SIG-M5 treated with dmso at 0.1 percent for 504 hours (cell line): Measurements from ENCODE around the gene SLC25A29.
"Not testable (repeated sequence)": the region's sequence is repeated elsewhere in the genome, so short reads cannot be mapped to it uniquely, and the experiment has no call there.

Experiments
- DNase-seq: peaks from one replicate; lab custom pipeline; 2025; ENCODE audit not compliant: unreplicated experiment; lab: John Stamatoyannopoulos, UW

The SLC25A29 gene

GRCh38 chr14:100312877-100313400, 6.7 kb upstream of the SLC25A29 start:
- DNase-seq = no peak

DNA sequence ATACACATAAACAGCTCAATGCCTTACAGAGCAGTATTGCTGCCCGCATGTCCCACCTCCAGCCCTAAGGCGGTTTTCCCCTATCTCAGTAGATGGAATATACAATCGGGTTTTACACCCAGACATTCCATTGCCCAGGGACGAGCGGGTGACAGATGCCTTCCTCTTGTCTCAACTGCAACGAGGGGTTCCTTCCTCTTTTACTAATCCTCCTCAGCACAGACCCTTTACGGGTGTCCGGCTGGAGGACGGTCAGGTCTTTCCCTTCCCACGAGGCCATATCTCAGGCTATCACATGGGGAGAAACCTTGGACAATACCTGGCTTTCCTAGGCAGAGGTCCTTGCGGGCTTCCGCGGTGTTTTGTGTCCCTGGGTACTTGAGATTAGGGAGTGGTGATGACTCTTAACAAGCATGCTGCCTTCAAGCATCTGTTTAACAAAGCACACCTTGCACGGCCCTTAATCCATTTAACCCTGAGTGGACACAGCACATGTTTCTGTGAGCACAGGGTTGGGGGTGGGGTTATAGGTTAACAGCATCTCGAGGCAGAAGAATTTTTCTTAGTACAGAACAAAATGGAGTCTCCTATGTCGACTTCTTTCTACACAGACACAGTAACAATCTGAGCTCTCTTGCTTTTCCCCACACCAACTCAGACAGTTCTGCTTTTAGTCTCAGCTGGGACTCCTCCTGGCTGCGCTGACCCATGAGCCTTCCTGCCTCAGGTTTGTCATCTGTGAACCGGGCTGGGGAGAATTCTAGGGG, 6.0 kb upstream of the SLC25A29 start:
- DNase-seq = peak; percentile 13

- no peak for DNase-seq
Measured at GRCh38 chr14:100309028-100309737, 2.9 kb upstream of the SLC25A29 start.

DNA sequence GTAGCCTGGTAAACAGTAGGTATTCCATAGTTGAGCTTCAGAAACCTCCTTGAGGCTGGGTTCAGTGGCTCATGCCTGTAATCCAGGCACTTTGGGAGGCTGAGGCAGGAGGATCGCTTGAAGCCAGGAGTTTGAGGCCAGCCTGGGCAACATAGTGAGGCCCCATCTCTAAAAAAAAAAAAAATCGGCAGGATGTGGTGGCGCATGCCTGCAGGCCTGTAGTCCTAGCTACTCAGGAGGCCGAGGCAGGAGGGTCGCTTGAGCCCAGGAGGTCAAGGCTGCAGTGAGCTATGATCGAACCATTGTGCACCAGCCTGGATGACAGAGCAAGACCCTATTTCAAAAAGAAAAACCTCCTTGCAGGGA, 2.2 kb upstream of the SLC25A29 start:
- not testable (repeated sequence) for DNase-seq

GRCh38 chr14:100307766-100308426, 1.7 kb upstream of the SLC25A29 start:
- DNase-seq = peak; percentile 42

DNA sequence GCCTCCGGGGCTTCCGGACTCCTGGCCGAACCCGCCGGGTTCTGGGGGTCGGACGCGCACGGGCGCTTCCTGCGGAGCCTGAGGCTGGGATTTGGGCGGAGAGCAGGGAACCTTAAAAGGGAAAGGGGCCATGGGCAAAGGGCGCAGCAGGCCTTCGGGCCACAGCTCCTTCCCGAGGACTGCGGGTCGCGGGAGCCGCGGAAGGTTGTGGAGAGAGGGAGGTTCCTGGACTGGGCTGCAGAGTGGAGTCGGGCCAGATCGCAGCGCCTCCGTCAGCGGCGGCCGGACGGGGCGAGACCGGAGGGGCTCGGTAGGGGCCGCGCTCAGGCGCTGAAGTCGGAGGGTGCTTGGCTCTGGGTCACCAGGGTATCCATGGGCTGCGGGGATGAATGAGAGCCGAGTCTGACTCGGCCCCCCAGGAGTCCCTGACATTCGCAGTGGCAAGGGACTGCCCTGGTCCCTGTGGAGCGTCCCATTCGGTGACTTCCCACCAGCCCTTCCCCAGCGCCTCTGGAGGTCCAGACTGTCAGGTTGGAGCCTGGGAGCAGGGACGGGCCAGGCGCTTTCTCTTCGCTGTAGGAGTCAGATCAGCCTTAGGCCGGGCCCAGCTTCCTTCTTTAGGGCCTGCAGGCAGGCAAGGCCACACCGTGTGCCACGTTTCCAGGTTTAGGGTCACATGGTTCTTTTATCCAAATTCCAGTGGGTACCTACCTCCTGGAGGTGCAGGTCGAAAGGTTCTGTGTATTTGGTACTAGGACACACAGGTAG, 938 bp upstream of the SLC25A29 start:
- no peak for DNase-seq

- DNase-seq = peak; percentile 47
Measured at GRCh38 chr14:100305324-100306100, 732 bp downstream of the SLC25A29 start.

DNA sequence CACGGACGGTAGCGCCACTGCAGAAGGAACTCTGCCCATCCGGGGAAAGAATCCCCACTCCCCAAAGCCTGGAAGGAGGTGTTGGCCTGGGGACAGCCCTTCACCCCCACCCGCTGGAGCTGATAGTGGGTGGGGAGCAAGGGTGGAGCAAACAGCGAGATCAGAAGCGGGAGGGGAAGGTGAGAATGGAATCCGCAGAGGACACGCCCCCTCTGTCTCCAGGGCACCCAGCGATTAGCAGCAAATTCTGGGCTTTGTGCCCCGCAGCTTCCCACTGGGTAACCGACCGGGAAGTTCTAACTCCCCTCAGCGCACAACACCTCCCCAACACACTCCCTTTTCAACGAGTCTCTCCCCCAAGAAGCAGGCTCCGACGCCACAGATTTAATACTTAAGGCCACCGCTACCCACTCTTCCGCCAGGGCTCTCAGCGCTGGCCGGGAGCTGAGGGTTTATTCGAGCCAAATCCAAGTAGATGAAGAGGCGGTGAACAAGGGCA, 1.4 kb downstream of the SLC25A29 start:
- DNase-seq = no peak

DNA sequence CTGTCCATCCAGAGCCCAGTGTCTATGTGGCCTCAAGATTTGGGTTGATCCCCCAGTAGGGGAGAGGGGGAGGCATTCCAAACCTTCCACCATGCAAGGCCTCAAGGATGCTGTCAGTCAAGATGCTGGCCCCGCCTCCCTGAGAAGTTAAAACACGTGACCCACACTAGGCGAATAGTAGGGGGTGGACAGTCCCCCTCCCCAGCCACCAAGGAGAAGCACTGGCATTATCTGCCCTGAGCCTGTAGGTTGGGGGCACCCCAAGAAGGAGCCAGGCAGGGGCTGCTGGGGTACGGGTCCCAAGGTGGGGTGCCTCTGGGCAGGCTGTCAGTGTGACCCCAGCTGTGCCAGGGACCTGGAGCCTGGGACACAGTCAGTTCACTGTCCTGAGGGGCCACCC, 2.3 kb downstream of the SLC25A29 start:
- no peak for DNase-seq

GRCh38 chr14:100303179-100303578, 3.1 kb downstream of the SLC25A29 start:
- DNase-seq = peak; percentile 24

DNA sequence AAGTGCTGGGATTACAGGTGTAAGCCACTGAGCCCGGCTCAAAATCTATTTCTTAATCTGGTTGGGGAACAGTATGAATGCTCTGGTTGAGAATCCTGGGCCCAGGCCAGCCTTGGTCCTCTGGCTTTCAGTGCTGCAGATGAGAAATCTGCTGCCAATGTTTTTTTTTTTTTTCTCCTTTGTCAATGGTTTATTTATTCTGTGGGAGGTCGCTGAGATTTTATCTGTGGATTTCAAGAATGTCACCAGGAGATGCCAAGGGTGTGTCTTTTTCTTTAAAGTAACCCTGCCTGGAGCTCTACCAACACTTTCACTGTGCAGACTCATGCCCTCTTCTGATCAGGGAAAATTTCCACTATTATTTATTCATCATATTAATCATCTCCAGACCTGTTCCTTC, 3.6 kb downstream of the SLC25A29 start:
- DNase-seq = peak; percentile 52

DNA sequence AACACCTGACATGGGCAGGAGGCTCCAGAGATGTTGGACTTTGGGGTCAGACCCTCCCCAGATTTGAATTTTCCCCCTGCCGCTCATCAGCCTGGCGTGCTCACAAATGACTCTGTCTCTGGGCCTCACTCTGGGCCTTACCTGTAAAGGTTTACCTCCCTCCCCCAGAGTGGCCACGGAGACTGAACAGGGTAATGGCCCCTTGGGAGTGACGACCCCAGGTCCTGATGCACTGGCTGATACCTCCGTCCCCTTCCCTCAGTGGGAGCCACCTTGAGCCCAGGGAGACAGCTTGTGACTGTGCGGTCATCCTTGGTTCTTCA, 7.0 kb downstream of the SLC25A29 start:
- DNase-seq = no peak

DNA sequence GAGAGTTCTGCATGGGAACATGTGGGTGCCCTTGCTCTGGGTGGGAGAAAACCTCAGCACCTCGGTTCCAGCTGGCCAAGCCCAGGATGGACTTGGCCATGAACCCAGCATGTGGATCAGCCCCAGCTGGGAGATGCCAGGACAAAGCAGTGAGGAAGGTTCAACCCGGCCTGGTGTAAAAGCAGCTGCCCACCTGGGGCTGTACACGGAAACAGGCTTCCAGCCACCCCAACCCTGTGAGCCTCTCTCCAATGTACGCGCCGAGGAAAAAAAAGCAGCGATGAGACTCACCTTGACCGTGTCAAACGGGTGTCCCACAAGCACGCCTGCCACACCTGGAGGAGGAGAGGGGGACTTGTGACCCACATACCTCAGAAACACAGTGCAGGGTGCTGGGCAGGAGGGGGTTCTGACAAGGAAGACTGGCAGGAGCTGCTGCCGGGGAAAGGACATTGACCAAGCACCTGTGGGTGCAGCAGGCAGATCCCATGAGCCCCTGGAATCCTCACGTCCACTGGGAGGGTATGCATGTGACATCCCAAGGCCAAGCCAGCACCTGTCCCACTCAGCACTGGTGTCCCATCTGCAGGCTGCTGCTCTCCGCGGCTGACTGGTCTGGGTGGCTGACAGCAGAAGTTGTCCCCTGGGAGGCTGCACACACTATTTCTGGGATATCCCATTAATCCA, 7.5 kb downstream of the SLC25A29 start:
- no peak for DNase-seq

GRCh38 chr14:100297320-100298300, 8.6 kb downstream of the SLC25A29 start:
- peak; percentile 64 for DNase-seq

DNA sequence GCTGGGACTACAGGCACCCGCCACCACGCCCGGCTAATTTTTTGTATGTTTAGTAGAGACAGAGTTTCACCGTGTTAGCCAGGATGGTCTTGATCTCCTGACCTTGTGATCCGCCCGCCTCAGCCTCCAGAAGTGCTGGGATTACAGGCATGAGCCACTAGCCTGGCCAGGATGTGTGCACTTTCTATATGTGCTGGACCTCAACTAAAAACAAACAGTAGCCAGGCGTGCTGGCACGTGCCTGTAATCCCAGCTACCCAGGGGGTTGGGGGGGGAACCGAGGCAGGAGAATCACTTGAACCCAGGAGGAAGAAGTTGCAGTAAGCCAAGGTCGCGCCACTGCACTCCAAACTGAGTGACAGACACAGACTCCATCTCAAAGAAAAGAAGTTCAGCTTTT, 9.5 kb downstream of the SLC25A29 start:
- DNase-seq = not testable (repeated sequence)

- DNase-seq = peak; percentile 60
Measured at GRCh38 chr14:100296106-100296651, 10.1 kb downstream of the SLC25A29 start.

GRCh38 chr14:100295376-100296105, 10.7 kb downstream of the SLC25A29 start:
- no peak for DNase-seq

DNA sequence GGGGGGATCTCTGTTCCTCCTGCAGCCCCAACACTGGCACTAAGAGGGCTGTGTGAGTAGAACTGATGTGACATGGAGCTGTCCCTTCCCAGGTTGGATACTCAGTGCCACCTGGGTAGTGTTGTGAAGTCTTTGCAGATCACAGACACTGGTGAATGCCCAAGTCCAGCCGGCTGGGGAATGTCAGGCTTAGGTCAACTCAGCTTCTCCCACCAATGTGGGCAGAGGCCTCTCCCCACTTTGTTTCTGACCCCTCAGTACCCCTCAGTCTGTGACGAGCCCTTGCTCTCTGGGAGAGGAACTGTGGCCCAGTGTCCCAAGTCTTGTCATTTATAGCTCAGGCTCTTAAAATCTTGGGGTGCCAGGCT, 11.3 kb downstream of the SLC25A29 start:
- DNase-seq = no peak
